Superior temporal gyrus (tissue), 1 donor: ENCODE measurements around the gene NSUN7.

Experiments
- DNase-seq: peaks from one replicate; pipeline ENCODE4 v3.0.0-alpha.2; 2016; ENCODE audit errors: extremely low spot score

NSUN7 gene

DNA sequence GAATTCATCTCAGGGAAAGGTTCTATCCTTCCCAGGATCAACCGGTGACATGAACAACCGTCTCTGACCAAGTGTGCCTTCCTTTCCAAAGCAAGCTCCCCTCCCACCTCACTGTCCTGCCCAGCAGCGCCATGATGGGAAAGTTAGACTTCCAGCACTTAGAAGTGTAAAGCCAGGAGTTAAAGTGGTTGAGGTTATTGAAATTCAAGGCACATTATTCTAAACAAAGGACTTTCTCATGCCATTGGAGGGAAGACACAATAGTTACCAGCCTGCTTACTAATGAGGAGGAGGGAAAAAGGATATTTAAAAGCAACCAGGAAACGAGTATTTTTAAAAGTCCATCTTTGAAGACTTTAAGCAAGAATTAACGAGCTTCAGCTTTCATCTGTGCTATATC, 96.8 kb downstream of the NSUN7 start:
- peak; percentile 88 for DNase-seq

- no peak for DNase-seq
These were observed 98.5 kb downstream of the NSUN7 start for GRCh38 chr4:40848251-40848650.

DNA sequence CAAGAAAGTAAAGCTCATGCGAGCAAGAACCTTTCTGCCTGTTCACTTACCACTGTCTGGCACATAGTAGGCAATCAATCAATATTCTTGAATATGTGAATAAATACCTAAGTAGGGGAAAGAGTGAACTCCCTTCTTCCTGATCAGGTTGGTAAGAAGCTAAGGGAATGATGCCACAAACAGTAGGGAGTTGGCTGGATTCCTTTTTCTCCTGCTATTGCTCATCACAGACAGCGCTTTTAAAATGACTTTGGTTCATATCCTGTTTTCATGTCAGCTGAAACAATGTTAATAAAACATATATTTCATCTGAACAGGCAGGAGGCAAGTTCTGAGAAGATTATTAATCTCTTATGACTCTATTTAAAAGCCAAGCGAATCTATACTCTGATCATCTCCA, 99.2 kb downstream of the NSUN7 start:
- DNase-seq, result peak; percentile 61

GRCh38 chr4:40850496-40850895, 100.7 kb downstream of the NSUN7 start:
- DNase-seq, result no peak

DNA sequence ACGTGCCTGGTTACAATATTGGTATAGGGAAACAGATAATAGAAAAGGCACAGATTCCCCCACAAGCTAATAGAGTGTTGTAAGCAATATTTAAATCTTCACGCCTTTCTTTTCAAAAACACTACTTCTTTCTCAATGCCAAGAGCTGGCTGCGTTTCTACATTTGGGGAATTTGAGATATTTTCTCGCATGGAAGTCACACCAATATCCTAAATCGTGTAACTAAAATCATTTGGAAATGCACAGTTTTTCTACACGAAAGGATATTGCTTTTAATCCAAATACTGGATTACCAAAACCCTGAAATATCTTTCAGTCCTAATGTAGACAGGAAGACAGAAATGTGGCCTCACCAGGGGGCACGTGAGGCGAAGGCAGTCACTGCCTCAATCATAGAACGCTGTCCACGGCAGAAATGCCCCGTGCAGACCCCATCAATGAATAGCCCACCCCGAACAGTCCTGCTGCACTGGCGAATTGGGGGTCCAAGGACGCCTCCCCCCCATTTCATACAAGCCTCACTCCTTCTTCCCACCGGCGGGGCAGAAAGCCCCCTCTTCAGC, 106.6 kb downstream of the NSUN7 start:
- DNase-seq, result no peak

GRCh38 chr4:40856840-40857362, 107.1 kb downstream of the NSUN7 start:
- DNase-seq, result peak; percentile 60

- no peak for DNase-seq
These were observed 108.2 kb downstream of the NSUN7 start for GRCh38 chr4:40857956-40858355.

GRCh38 chr4:40858962-40859361, 109.2 kb downstream of the NSUN7 start:
- no peak for DNase-seq
